Prostate gland (tissue), 2 donors: ENCODE data around the gene KLHL3.

Experiments
- POLR2A ChIP-seq: fragments of 450-650 bp; IDR thresholded peaks from one replicate; pipeline ENCODE4 v1.6.1; 2016; ENCODE audit warnings: antibody characterized with exemption, mild to moderate bottlenecking
- TF ChIP-seq, protein P1 (sequence below), 4 experiments: fragments of 200-600 bp in 2 of 4; fragments of 450-650 bp in 2 of 4; sonication (generic) in 2 of 4; IDR thresholded peaks; 1 replicate in 3 of 4; 2 replicates in 1 of 4; pipeline ENCODE4 v1.5.1; 2016 to 2019; ENCODE audit warnings: antibody characterized with exemption in 4 of 4, mild to moderate bottlenecking in 2 of 4, moderate library complexity in 2 of 4

DNA sequence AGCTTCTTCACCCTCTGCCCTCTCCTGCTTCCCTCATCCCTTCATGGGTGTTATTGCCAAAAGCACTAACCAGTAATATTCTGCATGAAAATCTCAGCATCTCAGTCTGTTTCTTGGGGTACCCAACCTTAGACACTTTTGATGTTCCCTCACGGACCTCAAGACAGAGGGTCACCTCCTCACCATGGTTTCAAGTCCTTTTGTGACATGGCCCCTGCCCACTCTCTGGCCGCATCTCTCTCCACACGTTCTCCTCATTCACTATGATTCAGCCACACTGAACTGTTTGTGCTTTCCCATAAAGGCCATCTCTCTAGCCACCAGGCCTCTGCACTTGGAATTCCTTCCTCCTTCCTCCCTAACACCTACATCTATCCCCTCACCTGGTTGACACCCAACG, 125.3 kb downstream of the KLHL3 start:
- TF ChIP-seq, protein P1, sequence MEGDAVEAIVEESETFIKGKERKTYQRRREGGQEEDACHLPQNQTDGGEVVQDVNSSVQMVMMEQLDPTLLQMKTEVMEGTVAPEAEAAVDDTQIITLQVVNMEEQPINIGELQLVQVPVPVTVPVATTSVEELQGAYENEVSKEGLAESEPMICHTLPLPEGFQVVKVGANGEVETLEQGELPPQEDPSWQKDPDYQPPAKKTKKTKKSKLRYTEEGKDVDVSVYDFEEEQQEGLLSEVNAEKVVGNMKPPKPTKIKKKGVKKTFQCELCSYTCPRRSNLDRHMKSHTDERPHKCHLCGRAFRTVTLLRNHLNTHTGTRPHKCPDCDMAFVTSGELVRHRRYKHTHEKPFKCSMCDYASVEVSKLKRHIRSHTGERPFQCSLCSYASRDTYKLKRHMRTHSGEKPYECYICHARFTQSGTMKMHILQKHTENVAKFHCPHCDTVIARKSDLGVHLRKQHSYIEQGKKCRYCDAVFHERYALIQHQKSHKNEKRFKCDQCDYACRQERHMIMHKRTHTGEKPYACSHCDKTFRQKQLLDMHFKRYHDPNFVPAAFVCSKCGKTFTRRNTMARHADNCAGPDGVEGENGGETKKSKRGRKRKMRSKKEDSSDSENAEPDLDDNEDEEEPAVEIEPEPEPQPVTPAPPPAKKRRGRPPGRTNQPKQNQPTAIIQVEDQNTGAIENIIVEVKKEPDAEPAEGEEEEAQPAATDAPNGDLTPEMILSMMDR (IDR thresholded peaks at IDR 0.05), result no peak
- no peak for TF ChIP-seq POLR2A
